ENCODE measurements around the gene GLTP. TPM values are rescaled to one million over a fixed set of nuclear protein-coding genes. Genes with fewer than 3 reads are reported as not detected.

Gene GLTP
- total RNA-seq, 1 experiment from 2014 or later, result 27.7 TPM

GRCh38 chr12:109923038-109923437 lies 42.7 kb upstream of the GLTP start:
- no peaks in the 10 kb centered on the region for H3K4me1 Mint-ChIP-seq (ENCODE audit: low read depth, unreplicated experiment)
- peaks cover 22% of the 10 kb centered on the region for H3K36me3 Mint-ChIP-seq (ENCODE audit: insufficient read depth, unreplicated experiment)
- no peak overlapping the region for H3K4me3 Mint-ChIP-seq (ENCODE audit: low read depth, unreplicated experiment)
- intact Hi-C loops (cut with micrococcal nuclease; ENCODE audit: unreplicated experiment), result no loop called here
- H3K9me3 Mint-ChIP-seq (ENCODE audit: low read depth, unreplicated experiment), result no peaks in the 10 kb centered on the region
- no peak for DNase-seq
- no peaks in the 10 kb centered on the region for H3K27me3 Mint-ChIP-seq (ENCODE audit: unreplicated experiment)
- CTCF ChIA-PET, result no interaction called here
- no TSS peak for BruUV-seq (replicated peaks)
- no peak for TF ChIP-seq CTCF (IDR thresholded peaks at IDR 0.05; ENCODE audit: unreplicated experiment)
- no peak overlapping the region for H3K27ac Mint-ChIP-seq (ENCODE audit: unreplicated experiment)

DNA sequence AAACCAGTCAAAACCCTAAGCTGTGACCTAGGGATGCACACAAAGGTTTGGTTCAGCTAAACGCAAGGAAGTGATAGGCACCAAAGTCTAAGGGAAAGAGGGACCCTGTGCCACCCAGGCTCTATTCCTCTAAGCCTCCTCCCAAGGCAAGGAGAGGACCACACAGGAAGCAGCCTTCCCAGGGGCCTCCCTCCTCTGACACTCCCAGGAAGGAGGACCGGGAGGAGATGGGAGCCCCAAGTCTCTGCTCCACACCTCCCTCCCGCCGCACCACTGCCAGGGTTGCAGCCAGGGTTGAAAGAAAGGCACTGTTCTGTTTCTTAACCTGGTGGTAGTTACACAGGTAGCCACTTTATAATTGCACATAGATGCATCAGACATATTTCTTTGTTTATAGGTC lies 41.6 kb upstream of the GLTP start:
- no peaks in the 10 kb centered on the region for H3K9me3 Mint-ChIP-seq (ENCODE audit: low read depth, unreplicated experiment)
- CTCF ChIA-PET, result no interaction called here
- no peaks in the 10 kb centered on the region for H3K27me3 Mint-ChIP-seq (ENCODE audit: unreplicated experiment)
- no peak overlapping the region for H3K4me3 Mint-ChIP-seq (ENCODE audit: low read depth, unreplicated experiment)
- no peaks in the 10 kb centered on the region for H3K4me1 Mint-ChIP-seq (ENCODE audit: low read depth, unreplicated experiment)
- TF ChIP-seq CTCF (IDR thresholded peaks at IDR 0.05; ENCODE audit: unreplicated experiment), result no peak
- no peak for DNase-seq
- H3K27ac Mint-ChIP-seq (ENCODE audit: unreplicated experiment), result no peak overlapping the region
- no TSS peak for BruUV-seq (replicated peaks)
- H3K36me3 Mint-ChIP-seq (ENCODE audit: insufficient read depth, unreplicated experiment), result peaks cover 26% of the 10 kb centered on the region
- intact Hi-C loops (cut with micrococcal nuclease; ENCODE audit: unreplicated experiment), result no loop called here

- CTCF ChIA-PET, result interaction anchor here (0.6 kb wide), 1 partner anchor 34 kb away, joined by 5 read pairs; no protein-coding TSS in a partner anchor
- Mint-ChIP-seq H3K36me3 (ENCODE audit: insufficient read depth, unreplicated experiment) (peaks cover 36% of the 10 kb centered on the region), H3K27me3 (ENCODE audit: unreplicated experiment) (no peaks in the 10 kb centered on the region), H3K9me3 (ENCODE audit: low read depth, unreplicated experiment) (no peaks in the 10 kb centered on the region), H3K4me3 (ENCODE audit: low read depth, unreplicated experiment) (no peak overlapping the region), H3K4me1 (ENCODE audit: low read depth, unreplicated experiment) (no peaks in the 10 kb centered on the region), H3K27ac (ENCODE audit: unreplicated experiment) (no peak overlapping the region)
- no peak for DNase-seq
- TF ChIP-seq CTCF (IDR thresholded peaks at IDR 0.05; ENCODE audit: unreplicated experiment), result no peak
- intact Hi-C loops (cut with micrococcal nuclease; ENCODE audit: unreplicated experiment), result no loop called here
- BruUV-seq (replicated peaks), result no TSS peak
These were observed 40.0 kb upstream of the GLTP start for GRCh38 chr12:109920261-109920780.

GRCh38 chr12:109919456-109919855 lies 39.1 kb upstream of the GLTP start:
- peaks cover 36% of the 10 kb centered on the region for H3K36me3 Mint-ChIP-seq (ENCODE audit: insufficient read depth, unreplicated experiment)
- no peak overlapping the region for H3K4me3 Mint-ChIP-seq (ENCODE audit: low read depth, unreplicated experiment)
- intact Hi-C loops (cut with micrococcal nuclease; ENCODE audit: unreplicated experiment), result no loop called here
- no peaks in the 10 kb centered on the region for H3K9me3 Mint-ChIP-seq (ENCODE audit: low read depth, unreplicated experiment)
- no peak for DNase-seq
- no peaks in the 10 kb centered on the region for H3K27me3 Mint-ChIP-seq (ENCODE audit: unreplicated experiment)
- no peak for TF ChIP-seq CTCF (IDR thresholded peaks at IDR 0.05; ENCODE audit: unreplicated experiment)
- no TSS peak for BruUV-seq (replicated peaks)
- H3K4me1 Mint-ChIP-seq (ENCODE audit: low read depth, unreplicated experiment), result no peaks in the 10 kb centered on the region
- no peak overlapping the region for H3K27ac Mint-ChIP-seq (ENCODE audit: unreplicated experiment)
- CTCF ChIA-PET, result no interaction called here

All from Calu3 (cell line).